GM12878 (cell line): ENCODE data around the gene ARHGAP26. TPM values are rescaled to one million over a fixed set of nuclear protein-coding genes. Genes with fewer than 3 reads are reported as not detected.

ENCODE experiments used
- ATAC-seq: fragments of 200-7000 bp; cut with Tn5 transposase; 3 replicates; pipeline ENCODE4 v1.9.1; 2020; ENCODE audit warnings: mild to moderate bottlenecking, moderate library complexity
- BruUV-seq: library from RNA; stranded (reverse); fragments of 400-500 nt; replicated peaks from 2 replicates; lab custom pipeline; 2021; lab: Mats Ljungman, UMichigan
- CTCF ChIA-PET: fragments of 300-600 bp; sonication (Branson Sonifier 250); formaldehyde crosslinking; extraction: SDS; loops from one replicate; lab custom pipeline; 2021; ENCODE audit warnings: inconsistent platforms; lab: Yijun Ruan, JAX
- POLR2A ChIA-PET: fragments of 350-600 bp; formaldehyde crosslinking; extraction: SDS; loops from one replicate; lab custom pipeline; 2021; ENCODE audit warnings: inconsistent platforms; lab: Charles Lee
- RAD21 ChIA-PET: fragments of 300-600 bp; sonication (Branson Sonifier 250); formaldehyde crosslinking; loops from one replicate; lab custom pipeline; 2023; ENCODE audit warnings: antibody characterized with exemption; ENCODE audit not compliant: unreplicated experiment; lab: Charles Lee
- SMC1A ChIA-PET: fragments of 300-600 bp; sonication (Branson Sonifier 250); formaldehyde crosslinking; loops from one replicate; lab custom pipeline; 2023; ENCODE audit not compliant: unreplicated experiment, uncharacterized antibody; lab: Charles Lee
- DNase-seq: peaks from one replicate; pipeline ENCODE4 v3.0.0-alpha.2; 2011; ENCODE audit warnings: low read depth, low spot score
- FAIRE-seq: peaks from 3 replicates; lab custom pipeline; 2011; peaks lifted over from hg19 to GRCh38; lab: Jason Lieb, UNC
- H2AFZ ChIP-seq: 2 replicates; pipeline ENCODE4 v1.6.0; 2011; ENCODE audit warnings: low read depth, low read length, control low read depth; ENCODE audit not compliant: control insufficient read depth
- H3K27ac ChIP-seq: 2 replicates; pipeline ENCODE4 v1.5.1; 2011; ENCODE audit warnings: control low read depth; ENCODE audit not compliant: control insufficient read depth, insufficient read depth
- H3K27me3 ChIP-seq, 2 experiments: replicated peaks in 1 of 2; 2 replicates each; pipeline versions ENCODE4 v1.6.0 to v1.6.1; 2011; ENCODE audit warnings: low read length in 1 of 2; ENCODE audit not compliant: control insufficient read depth in 2 of 2, insufficient read depth in 2 of 2
- H3K36me3 ChIP-seq, 2 experiments: 2 replicates each; pipeline ENCODE4 v1.5.1; 2011; ENCODE audit warnings: low read length in 1 of 2; ENCODE audit not compliant: control insufficient read depth in 2 of 2, insufficient read depth in 2 of 2
- H3K4me1 ChIP-seq: 2 replicates; pipeline ENCODE4 v1.6.1; 2011; ENCODE audit warnings: mild to moderate bottlenecking, low read length, moderate library complexity, mixed read lengths; ENCODE audit not compliant: control insufficient read depth, insufficient read depth
- H3K4me2 ChIP-seq: 2 replicates; pipeline ENCODE4 v1.6.0; 2011; ENCODE audit warnings: control low read depth; ENCODE audit not compliant: control insufficient read depth, insufficient read depth
- H3K4me3 ChIP-seq: fragments of 200-600 bp; sonication (generic); 2 replicates; pipeline ENCODE4 v1.5.1; 2016
- H3K79me2 ChIP-seq: 2 replicates; pipeline ENCODE4 v1.6.0; 2011; ENCODE audit warnings: low read length; ENCODE audit not compliant: control insufficient read depth, insufficient read depth
- H3K9ac ChIP-seq: 2 replicates; pipeline ENCODE4 v1.8.0; 2011; ENCODE audit warnings: low read length, control low read depth, mixed read lengths; ENCODE audit not compliant: control insufficient read depth, insufficient read depth
- H3K9me3 ChIP-seq: replicated peaks from 3 replicates; pipeline ENCODE4 v1.5.1; 2011; ENCODE audit warnings: mild to moderate bottlenecking, low read length; ENCODE audit not compliant: control insufficient read depth, insufficient read depth
- H4K20me1 ChIP-seq: 2 replicates; pipeline ENCODE4 v1.6.0; 2011; ENCODE audit not compliant: control insufficient read depth, insufficient read depth
- CEBPB ChIP-seq, 2 experiments: fragments of 150-350 bp in 1 of 2; IDR thresholded peaks; 2 replicates each; pipeline ENCODE4 v1.6.1; 2012 to 2014; ENCODE audit warnings: low read depth in 2 of 2, low read length in 2 of 2, borderline replicate concordance in 1 of 2, inconsistent platforms in 1 of 2
- EED ChIP-seq: sonication (generic); IDR thresholded peaks from 2 replicates; pipeline ENCODE4 v1.6.1; 2016; ENCODE audit warnings: antibody characterized with exemption, low read depth
- PML ChIP-seq: IDR thresholded peaks from 2 replicates; pipeline ENCODE4 v1.6.1; 2012; ENCODE audit warnings: low read length, inconsistent platforms
- POLR2AphosphoS2 ChIP-seq: IDR thresholded peaks from 2 replicates; pipeline ENCODE4 v1.6.1; 2011; ENCODE audit warnings: low read depth, mild to moderate bottlenecking, low read length, improper control_type of control experiment, moderate library complexity
- RAD21 ChIP-seq: IDR thresholded peaks from 2 replicates; pipeline ENCODE4 v1.6.1; 2011; ENCODE audit warnings: mild to moderate bottlenecking, low read depth, low read length, moderate library complexity; ENCODE audit not compliant: insufficient read depth
- RAD51 ChIP-seq: fragments of 450-650 bp; IDR thresholded peaks from 2 replicates; pipeline ENCODE4 v1.6.1; 2016; ENCODE audit warnings: moderate library complexity, mild to moderate bottlenecking, inconsistent platforms
- SMARCA5 ChIP-seq: fragments of 450-650 bp; IDR thresholded peaks from 2 replicates; pipeline ENCODE4 v1.6.1; 2017; ENCODE audit warnings: mild to moderate bottlenecking
- SREBF1 ChIP-seq: IDR thresholded peaks from 2 replicates; pipeline ENCODE4 v1.6.1; 2012; ENCODE audit warnings: mild to moderate bottlenecking, low read length
- ZNF622 ChIP-seq: fragments of 450-650 bp; IDR thresholded peaks from 2 replicates; pipeline ENCODE4 v1.6.1; 2017; ENCODE audit warnings: mild to moderate bottlenecking, inconsistent platforms
- WGBS: methylation state at CpG from one replicate; pipeline ENCODE4 v1.1.6; 2016; ENCODE audit warnings: low lambda C conversion rate; ENCODE audit not compliant: insufficient replicate concordance, insufficient coverage; ENCODE audit errors: missing lambda C conversion rate; 5-methylcytosine and 5-hydroxymethylcytosine counted together
- in situ Hi-C: fragments of 300-500 bp; cut with MboI; formaldehyde crosslinking; loops from 9 replicates; pipeline ENCODE4 v1.14.3; 2018; ENCODE audit warnings: mixed read lengths
- intact Hi-C: fragments of 100-400 bp; cut with micrococcal nuclease; formaldehyde crosslinking; loops from one replicate; pipeline ENCODE4 v1.14.2; 2022; ENCODE audit not compliant: unreplicated experiment
- polyA plus RNA-seq, 11 experiments: library from polyadenylated mRNA; depleted of rRNA in 4 of 11; unstranded in 6 of 11; stranded (reverse) in 5 of 11; fragments of >200 nt; fragmentation: Nextera tagmentation in 4 of 11; fragmentation: Illumina TruSeq in 1 of 11; extraction: Ambion mirVana in 4 of 11; extraction: Trizol in 1 of 11; gene quantifications; 1 replicate in 1 of 11; 2 replicates in 10 of 11; pipeline versions ENCODE4 v1.2.1 to v1.2.3, GENCODE V29; 2011 to 2016; ENCODE audit warnings: inconsistent platforms in 2 of 11, missing spikeins in 2 of 11, low read depth in 1 of 11
- total RNA-seq, 4 experiments: library from RNA; depleted of rRNA in 3 of 4; stranded (reverse); fragments of >200 nt in 3 of 4; fragmentation: Illumina TruSeq in 1 of 4; extraction: Trizol in 1 of 4; gene quantifications; 2 replicates each; pipeline versions ENCODE4 v1.2.1 to v1.2.3, GENCODE V29; 2013 to 2021
- TF ChIP-seq, protein P1 (sequence below): IDR thresholded peaks from 2 replicates; pipeline ENCODE4 v1.6.1; 2012; ENCODE audit warnings: mild to moderate bottlenecking, low read depth, low read length
- TF ChIP-seq, protein P2 (sequence below), 3 experiments: IDR thresholded peaks in 2 of 3; conservative IDR thresholded peaks in 1 of 3; 2 replicates each; pipeline ENCODE4 v1.5.1; 2011; ENCODE audit warnings: low read depth in 3 of 3, low read length in 3 of 3, mild to moderate bottlenecking in 3 of 3, control low read depth in 2 of 3, moderate library complexity in 2 of 3, inconsistent platforms in 1 of 3, mixed read lengths in 1 of 3; ENCODE audit not compliant: control insufficient read depth in 2 of 3, insufficient read depth in 1 of 3; ENCODE audit errors: extremely low read depth in 1 of 3
- TF ChIP-seq, protein P3 (sequence below): IDR thresholded peaks from 2 replicates; pipeline ENCODE4 v1.6.1; 2012; ENCODE audit warnings: low read depth, low read length, improper control_type of control experiment

Gene ARHGAP26
- total and polyA plus RNA-seq, 10 of the 15 experiments (the other 5 are each of a cell fraction or from before 2014, with no cell fraction given): 9.4 to 41.5 (median 19.3) TPM

DNA sequence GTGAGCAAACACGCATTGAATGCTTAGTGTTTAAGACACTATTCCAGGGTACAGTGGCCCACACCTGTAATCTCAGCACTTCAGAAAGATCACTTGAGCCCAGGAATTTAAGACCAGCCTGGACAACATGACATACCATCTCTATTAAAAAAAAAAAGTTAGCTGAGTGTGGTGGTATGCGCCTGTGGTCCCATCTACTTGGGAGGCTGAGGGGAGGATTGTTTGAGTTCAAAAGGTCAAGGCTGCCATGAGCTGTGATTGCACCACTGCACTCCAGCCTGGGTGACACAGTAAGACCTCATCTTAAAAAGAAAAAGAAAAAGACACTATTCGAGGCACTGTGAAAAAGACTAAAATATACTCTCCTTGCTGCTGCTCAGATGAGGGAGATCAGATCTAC lies 392.6 kb downstream of the ARHGAP26 start (continued):
- TF ChIP-seq, protein P1, sequence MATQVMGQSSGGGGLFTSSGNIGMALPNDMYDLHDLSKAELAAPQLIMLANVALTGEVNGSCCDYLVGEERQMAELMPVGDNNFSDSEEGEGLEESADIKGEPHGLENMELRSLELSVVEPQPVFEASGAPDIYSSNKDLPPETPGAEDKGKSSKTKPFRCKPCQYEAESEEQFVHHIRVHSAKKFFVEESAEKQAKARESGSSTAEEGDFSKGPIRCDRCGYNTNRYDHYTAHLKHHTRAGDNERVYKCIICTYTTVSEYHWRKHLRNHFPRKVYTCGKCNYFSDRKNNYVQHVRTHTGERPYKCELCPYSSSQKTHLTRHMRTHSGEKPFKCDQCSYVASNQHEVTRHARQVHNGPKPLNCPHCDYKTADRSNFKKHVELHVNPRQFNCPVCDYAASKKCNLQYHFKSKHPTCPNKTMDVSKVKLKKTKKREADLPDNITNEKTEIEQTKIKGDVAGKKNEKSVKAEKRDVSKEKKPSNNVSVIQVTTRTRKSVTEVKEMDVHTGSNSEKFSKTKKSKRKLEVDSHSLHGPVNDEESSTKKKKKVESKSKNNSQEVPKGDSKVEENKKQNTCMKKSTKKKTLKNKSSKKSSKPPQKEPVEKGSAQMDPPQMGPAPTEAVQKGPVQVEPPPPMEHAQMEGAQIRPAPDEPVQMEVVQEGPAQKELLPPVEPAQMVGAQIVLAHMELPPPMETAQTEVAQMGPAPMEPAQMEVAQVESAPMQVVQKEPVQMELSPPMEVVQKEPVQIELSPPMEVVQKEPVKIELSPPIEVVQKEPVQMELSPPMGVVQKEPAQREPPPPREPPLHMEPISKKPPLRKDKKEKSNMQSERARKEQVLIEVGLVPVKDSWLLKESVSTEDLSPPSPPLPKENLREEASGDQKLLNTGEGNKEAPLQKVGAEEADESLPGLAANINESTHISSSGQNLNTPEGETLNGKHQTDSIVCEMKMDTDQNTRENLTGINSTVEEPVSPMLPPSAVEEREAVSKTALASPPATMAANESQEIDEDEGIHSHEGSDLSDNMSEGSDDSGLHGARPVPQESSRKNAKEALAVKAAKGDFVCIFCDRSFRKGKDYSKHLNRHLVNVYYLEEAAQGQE: no peak
- TF ChIP-seq ZNF622 (no peak), SREBF1 (no peak), CEBPB (IDR thresholded peaks at IDR 0.05; ENCODE audit: borderline replicate concordance in 1 of 2, low read depth in 2 of 2, low read length in 2 of 2) (no peak), POLR2AphosphoS2 (no peak)

DNA sequence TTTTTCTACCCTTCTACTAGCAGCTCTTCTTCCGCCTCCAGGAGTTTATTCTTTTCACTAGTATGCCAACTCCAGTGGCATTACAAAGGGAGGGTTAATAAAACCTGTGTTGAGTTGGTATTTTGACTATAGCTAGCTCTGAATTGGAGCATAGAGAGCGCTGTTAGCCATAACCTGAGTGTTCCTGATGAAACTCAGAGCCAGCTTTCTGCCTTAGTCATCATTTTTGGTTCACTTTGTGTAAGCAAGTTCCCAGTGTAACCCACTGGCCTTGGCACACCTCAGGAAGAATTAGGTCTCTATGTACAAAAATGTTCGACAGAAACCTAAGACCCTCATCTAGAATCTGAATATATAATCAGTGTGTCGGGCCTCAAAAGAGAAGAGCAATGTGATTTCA lies 394.4 kb downstream of the ARHGAP26 start:
- intact Hi-C loops (no loop called here), in situ Hi-C loops (no loop called here)
- 48% methylated on average over 4 of the region's 4 CpGs for WGBS
- FAIRE-seq (no peak), DNase-seq (no peak), ATAC-seq (no peak)
- Histone ChIP-seq H2AFZ (no peak overlapping the region), H4K20me1 (no peaks in the 10 kb centered on the region), H3K4me3 (no peak overlapping the region), H3K27me3 (no peaks in the 10 kb centered on the region), H3K9me3 (no peaks in the 10 kb centered on the region), H3K9ac (no peak overlapping the region), H3K79me2 (no peaks in the 10 kb centered on the region), H3K27ac (no peak overlapping the region; the same call in 1 of the 2 replicates), H3K4me2 (no peak overlapping the region), H3K4me1 (no peaks in the 10 kb centered on the region; the same call in 1 of the 2 replicates), H3K36me3 (no peaks in the 10 kb centered on the region; a peak in 1 of 4 replicates)
- CTCF ChIA-PET: interaction anchor here (1.0 to 1.6 kb wide), 3 partner anchors 8 to 33 kb away, joined by 3 to 5 read pairs (median 4); no protein-coding TSS in a partner anchor
- SMC1A ChIA-PET: interaction anchor here (0.7 to 2.9 kb wide), 12 partner anchors 9 to 98 kb away, joined by 3 to 15 read pairs (median 5); no protein-coding TSS in a partner anchor
- POLR2A ChIA-PET: interaction anchor here (0.8 to 1.7 kb wide), 3 partner anchors 10 to 63 kb away, joined by 3 read pairs; no protein-coding TSS in a partner anchor
- TF ChIP-seq PML (no peak), SMARCA5 (no peak), RAD51 (no peak), EED (no peak), RAD21 (0 out of 2 replicates have a peak, but pooled peaks have one; percentile 5)
- TF ChIP-seq, protein P2, sequence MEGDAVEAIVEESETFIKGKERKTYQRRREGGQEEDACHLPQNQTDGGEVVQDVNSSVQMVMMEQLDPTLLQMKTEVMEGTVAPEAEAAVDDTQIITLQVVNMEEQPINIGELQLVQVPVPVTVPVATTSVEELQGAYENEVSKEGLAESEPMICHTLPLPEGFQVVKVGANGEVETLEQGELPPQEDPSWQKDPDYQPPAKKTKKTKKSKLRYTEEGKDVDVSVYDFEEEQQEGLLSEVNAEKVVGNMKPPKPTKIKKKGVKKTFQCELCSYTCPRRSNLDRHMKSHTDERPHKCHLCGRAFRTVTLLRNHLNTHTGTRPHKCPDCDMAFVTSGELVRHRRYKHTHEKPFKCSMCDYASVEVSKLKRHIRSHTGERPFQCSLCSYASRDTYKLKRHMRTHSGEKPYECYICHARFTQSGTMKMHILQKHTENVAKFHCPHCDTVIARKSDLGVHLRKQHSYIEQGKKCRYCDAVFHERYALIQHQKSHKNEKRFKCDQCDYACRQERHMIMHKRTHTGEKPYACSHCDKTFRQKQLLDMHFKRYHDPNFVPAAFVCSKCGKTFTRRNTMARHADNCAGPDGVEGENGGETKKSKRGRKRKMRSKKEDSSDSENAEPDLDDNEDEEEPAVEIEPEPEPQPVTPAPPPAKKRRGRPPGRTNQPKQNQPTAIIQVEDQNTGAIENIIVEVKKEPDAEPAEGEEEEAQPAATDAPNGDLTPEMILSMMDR (IDR thresholded peaks at IDR 0.05 in 2 of 3, conservative IDR thresholded peaks at IDR 0.05 in 1 of 3; ENCODE audit: control insufficient read depth in 2 of 3, extremely low read depth in 1 of 3, insufficient read depth in 1 of 3, low read depth in 3 of 3, low read length in 3 of 3): 0 out of 6 replicates have a peak, but pooled peaks of 1 of the 3 experiments have one; percentile 2
- TF ChIP-seq, protein P3, sequence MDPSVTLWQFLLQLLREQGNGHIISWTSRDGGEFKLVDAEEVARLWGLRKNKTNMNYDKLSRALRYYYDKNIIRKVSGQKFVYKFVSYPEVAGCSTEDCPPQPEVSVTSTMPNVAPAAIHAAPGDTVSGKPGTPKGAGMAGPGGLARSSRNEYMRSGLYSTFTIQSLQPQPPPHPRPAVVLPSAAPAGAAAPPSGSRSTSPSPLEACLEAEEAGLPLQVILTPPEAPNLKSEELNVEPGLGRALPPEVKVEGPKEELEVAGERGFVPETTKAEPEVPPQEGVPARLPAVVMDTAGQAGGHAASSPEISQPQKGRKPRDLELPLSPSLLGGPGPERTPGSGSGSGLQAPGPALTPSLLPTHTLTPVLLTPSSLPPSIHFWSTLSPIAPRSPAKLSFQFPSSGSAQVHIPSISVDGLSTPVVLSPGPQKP: no peak
- RAD21 ChIA-PET: interaction anchor here (0.8 to 3.3 kb wide), 9 partner anchors 11 to 148 kb away, joined by 3 to 8 read pairs (median 3); no protein-coding TSS in a partner anchor
- BruUV-seq: no TSS peak
